K562 (cell line): Measurements from ENCODE around the gene JAKMIP1. TPM values are rescaled to one million over a fixed set of nuclear protein-coding genes. Genes with fewer than 3 reads are reported as not detected.
"Not testable (repeated sequence)": the region's sequence is repeated elsewhere in the genome, so short reads cannot be mapped to it uniquely, and the experiment has no call there.

Experiments used
- ATAC-seq: fragments of 200-7000 bp; cut with Tn5 transposase; 3 replicates; pipeline ENCODE4 v1.9.1; 2020; ENCODE audit warnings: moderate library complexity
- BruUV-seq: library from RNA; stranded (reverse); fragments of 400-500 nt; replicated peaks from 2 replicates; lab custom pipeline; 2021; lab: Mats Ljungman, UMichigan
- CTCF ChIA-PET: fragments of 300-600 bp; formaldehyde crosslinking; extraction: SDS; loops from one replicate; lab custom pipeline; 2021; ENCODE audit warnings: low intra/inter-chr PET ratio; lab: Yijun Ruan, JAX
- POLR2A ChIA-PET: fragments of 300-600, 350-650 bp; sonication (Branson Sonifier 250); formaldehyde crosslinking; extraction: SDS; loops from one replicate; lab custom pipeline; 2021; ENCODE audit warnings: antibody characterized with exemption, inconsistent platforms; lab: Yijun Ruan, JAX
- DNase-seq, 4 experiments: peaks; one replicate each; pipeline versions ENCODE4 v3.0.0 to v3.0.0-alpha.2; 2011 to 2018; ENCODE audit warnings: low spot score in 3 of 4, mixed read lengths in 3 of 4; ENCODE audit errors: extremely low read depth in 1 of 4
- FAIRE-seq: peaks from 2 replicates; lab custom pipeline; 2011; peaks lifted over from hg19 to GRCh38; lab: Jason Lieb, UNC
- H2AFZ ChIP-seq: 2 replicates; pipeline ENCODE4 v1.6.0; 2011; ENCODE audit warnings: low read depth, low read length, control low read depth, inconsistent platforms
- H3K27ac ChIP-seq: fragments of 200-600 bp; 3 replicates; pipeline ENCODE4 v1.8.0; 2011; ENCODE audit warnings: low read depth, mild to moderate bottlenecking, control low read depth, inconsistent platforms, low read length, moderate library complexity, mixed read lengths; ENCODE audit errors: extremely low read depth
- H3K27me3 ChIP-seq, 2 experiments: fragments of 300-600 bp in 1 of 2; 2 replicates in 1 of 2; 3 replicates in 1 of 2; pipeline versions ENCODE4 v1.6.0 to v1.8.0; 2011; ENCODE audit warnings: inconsistent platforms in 2 of 2, low read length in 2 of 2, mild to moderate bottlenecking in 1 of 2, mixed read lengths in 1 of 2, moderate library complexity in 1 of 2; ENCODE audit not compliant: control insufficient read depth in 2 of 2, insufficient read depth in 2 of 2
- H3K36me3 ChIP-seq: fragments of 300-600 bp; 3 replicates; pipeline ENCODE4 v1.8.0; 2011; ENCODE audit warnings: mild to moderate bottlenecking, low read length, inconsistent platforms; ENCODE audit not compliant: control insufficient read depth, insufficient read depth
- H3K4me1 ChIP-seq, 2 experiments: fragments of 200-600 bp in 1 of 2; replicated peaks in 1 of 2; 2 replicates in 1 of 2; 3 replicates in 1 of 2; pipeline versions ENCODE4 v1.5.1 to v1.8.0; 2011; ENCODE audit warnings: inconsistent platforms in 2 of 2, low read length in 2 of 2, mild to moderate bottlenecking in 1 of 2, mixed read lengths in 1 of 2, moderate library complexity in 1 of 2; ENCODE audit not compliant: control insufficient read depth in 2 of 2, insufficient read depth in 2 of 2
- H3K4me2 ChIP-seq: 2 replicates; pipeline ENCODE4 v1.6.1; 2011; ENCODE audit warnings: low read length, control low read depth, inconsistent platforms, mixed read lengths; ENCODE audit not compliant: insufficient read depth
- H3K4me3 ChIP-seq: fragments of 200-600 bp; sonication (generic), shearing (Covaris generic); 2 replicates; pipeline ENCODE4 v1.5.1; 2016; ENCODE audit warnings: control low read depth, inconsistent platforms
- H3K79me2 ChIP-seq: fragments of 200-600 bp; 3 replicates; pipeline ENCODE4 v1.8.0; 2011; ENCODE audit warnings: low read length, inconsistent platforms; ENCODE audit not compliant: control insufficient read depth, insufficient read depth
- H3K9ac ChIP-seq, 2 experiments: 2 replicates each; pipeline versions ENCODE4 v1.6.0 to v1.6.1; 2011; ENCODE audit warnings: low read depth in 2 of 2, low read length in 2 of 2, control low read depth in 1 of 2, inconsistent platforms in 1 of 2, mild to moderate bottlenecking in 1 of 2, mixed read lengths in 1 of 2; ENCODE audit not compliant: insufficient read depth in 1 of 2
- H3K9me1 ChIP-seq: one replicate; pipeline ENCODE4 v1.6.0; 2011; ENCODE audit warnings: inconsistent platforms, mild to moderate bottlenecking, low read length, moderate library complexity; ENCODE audit not compliant: control insufficient read depth, insufficient read depth
- H3K9me3 ChIP-seq: replicated peaks from 2 replicates; pipeline ENCODE4 v1.5.1; 2011; ENCODE audit warnings: low read depth, low read length, inconsistent platforms; ENCODE audit not compliant: control insufficient read depth, insufficient read depth
- H4K20me1 ChIP-seq: replicated peaks from 2 replicates; pipeline ENCODE4 v1.6.1; 2011; ENCODE audit warnings: low read length, inconsistent platforms, mixed read lengths; ENCODE audit not compliant: control insufficient read depth, insufficient read depth
- AFF4 ChIP-seq: sonication (generic); formaldehyde crosslinking; IDR thresholded peaks from 2 replicates; pipeline ENCODE4 v1.8.0; 2023; ENCODE audit warnings: mild to moderate bottlenecking, missing genetic modification reagents
- ERF ChIP-seq: fragments of 450-650 bp; formaldehyde crosslinking; IDR thresholded peaks from 2 replicates; pipeline ENCODE4 v1.4.0; 2020; ENCODE audit warnings: mild to moderate bottlenecking, mixed read lengths
- GATA2 ChIP-seq: sonication (generic); formaldehyde crosslinking; IDR thresholded peaks from 2 replicates; pipeline ENCODE4 v1.4.0; 2020; ENCODE audit warnings: mild to moderate bottlenecking, missing genetic modification reagents
- ZKSCAN3 ChIP-seq: fragments of 250-450 bp; sonication (Bioruptor Pico); IDR thresholded peaks from 2 replicates; pipeline ENCODE4 v1.4.0; 2020
- ZNF518B ChIP-seq: fragments of 250-450 bp; sonication (Bioruptor Pico); IDR thresholded peaks from 2 replicates; pipeline ENCODE4 v1.5.0; 2021; ENCODE audit warnings: mild to moderate bottlenecking, moderate library complexity
- WGBS: fragments of 100-300 bp; shearing (Covaris generic); methylation state at CpG from one replicate; pipeline ENCODE4 v1.1.6; 2016; ENCODE audit warnings: low coverage, mixed read lengths; ENCODE audit not compliant: insufficient coverage; ENCODE audit errors: missing lambda C conversion rate; 5-methylcytosine and 5-hydroxymethylcytosine counted together
- in situ Hi-C: fragments of 300-500 bp; cut with MboI; formaldehyde crosslinking; loops from 4 replicates; pipeline ENCODE4 v1.15.0; 2018; ENCODE audit warnings: inconsistent platforms, mixed read lengths
- intact Hi-C: fragments of 100-400 bp; cut with micrococcal nuclease; formaldehyde crosslinking; loops from 2 replicates; pipeline ENCODE4 v1.14.2; 2022
- polyA plus RNA-seq, 8 experiments: library from polyadenylated mRNA; depleted of rRNA in 4 of 8; stranded (reverse) in 5 of 8; unstranded in 3 of 8; fragments of >200 nt; fragmentation: Nextera tagmentation in 2 of 8; fragmentation: Illumina TruSeq in 1 of 8; extraction: Ambion mirVana in 2 of 8; extraction: Trizol in 1 of 8; gene quantifications; 2 replicates each; pipeline versions ENCODE4 v1.2.1 to v1.2.3, GENCODE V29; 2011 to 2014; ENCODE audit warnings: inconsistent platforms in 1 of 8, missing spikeins in 1 of 8
- total RNA-seq, 7 experiments: library from RNA; depleted of rRNA in 6 of 7; stranded (reverse); fragments of >200 nt in 6 of 7; fragmentation: Illumina TruSeq in 2 of 7; extraction: Trizol in 2 of 7; gene quantifications; 2 replicates each; pipeline versions ENCODE4 v1.2.1 to v1.2.3, GENCODE V29; 2011 to 2021; ENCODE audit warnings: low replicate concordance in 1 of 7

JAKMIP1 gene
- total and polyA plus RNA-seq, 9 of the 15 experiments (the other 6 are each of a cell fraction or from before 2014, with no cell fraction given): not detected

DNA sequence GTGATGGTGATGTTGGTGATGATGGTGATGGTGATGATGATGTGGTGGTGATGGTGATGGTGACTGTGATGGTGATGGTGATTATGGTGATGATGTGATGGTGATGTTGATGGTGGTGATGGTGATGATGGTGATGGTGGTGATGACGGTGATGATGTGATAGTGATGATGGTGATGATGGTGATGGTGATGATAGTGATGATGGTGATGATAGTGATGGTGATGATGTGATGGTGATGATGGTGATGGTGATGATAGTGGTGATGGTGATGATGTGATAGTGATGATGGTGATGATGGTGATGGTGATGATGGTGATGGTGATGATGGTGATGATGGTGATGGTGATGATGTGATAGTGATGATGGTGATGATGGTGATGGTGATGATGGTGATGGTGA lies 196.9 kb downstream of the JAKMIP1 start:
- H2AFZ ChIP-seq, H3K9ac ChIP-seq, DNase-seq, H4K20me1 ChIP-seq, intact Hi-C loops, BruUV-seq, H3K27ac ChIP-seq, H3K9me3 ChIP-seq, H3K79me2 ChIP-seq, H3K4me3 ChIP-seq, FAIRE-seq, H3K27me3 ChIP-seq, in situ Hi-C loops, H3K9me1 ChIP-seq, H3K36me3 ChIP-seq, CTCF ChIA-PET, ATAC-seq, H3K4me2 ChIP-seq, H3K4me1 ChIP-seq, POLR2A ChIA-PET: not testable (repeated sequence)
- WGBS: no CpG with 5 or more reads among the region's 1 CpG

DNA sequence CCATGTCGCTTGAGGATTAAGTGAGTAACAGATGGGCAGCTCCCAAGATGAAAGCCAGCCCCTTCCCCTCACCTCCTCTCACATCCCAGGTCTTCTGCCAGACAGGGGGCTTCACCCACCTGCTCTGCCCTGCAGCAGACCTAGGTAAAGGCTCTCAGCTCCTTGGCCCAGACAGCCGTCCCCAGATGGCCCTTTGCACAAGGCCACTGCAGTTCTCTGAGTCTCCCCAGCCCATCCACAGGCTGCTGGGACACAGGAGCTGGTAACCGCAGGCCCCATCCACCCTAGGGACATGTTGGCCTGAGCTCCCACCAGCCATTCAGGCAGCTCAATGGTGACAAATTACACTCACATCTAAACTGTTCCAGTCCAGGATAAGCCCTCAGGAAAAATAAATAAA lies 197.4 kb downstream of the JAKMIP1 start:
- H3K9ac ChIP-seq: no peak overlapping the region
- CTCF ChIA-PET: no interaction called here
- intact Hi-C loops (no loop called here), in situ Hi-C loops (no loop called here)
- peaks cover 3% of the 10 kb centered on the region; the same call in 1 of the 2 replicates for H3K9me3 ChIP-seq
- no peaks in the 10 kb centered on the region for H3K36me3 ChIP-seq
- BruUV-seq: no TSS peak
- H3K4me2 ChIP-seq: no peak overlapping the region
- ATAC-seq: no peak
- no peak overlapping the region for H3K4me3 ChIP-seq
- H2AFZ ChIP-seq: no peak overlapping the region
- H3K9me1 ChIP-seq: no peaks in the 10 kb centered on the region
- no peak for DNase-seq
- H3K27me3 ChIP-seq: no peaks in the 10 kb centered on the region; a peak in 1 of 5 replicates
- FAIRE-seq: no peak
- no peaks in the 10 kb centered on the region; a peak in 1 of 5 replicates for H3K4me1 ChIP-seq
- no peaks in the 10 kb centered on the region for H4K20me1 ChIP-seq
- POLR2A ChIA-PET: interaction anchor here (0.6 kb wide), 1 partner anchor 113 kb away, joined by 6 read pairs; no protein-coding TSS in a partner anchor
- no peaks in the 10 kb centered on the region for H3K79me2 ChIP-seq
- WGBS: 0% methylated on average over 2 of the region's 3 CpGs
- H3K27ac ChIP-seq: no peak overlapping the region
- TF ChIP-seq ZKSCAN3 (CRISPR knock-in tag) (no peak), AFF4 (CRISPR knock-in tag) (no peak), ZNF518B (CRISPR knock-in tag) (no peak), ERF (CRISPR knock-in tag) (no peak), GATA2 (CRISPR knock-in tag) (no peak)
